Nephron (organoid): ENCODE data around the gene TNFRSF8.
A peak's percentile ranks its signal among the peaks of the same experiment; 100 is the strongest.

Experiments
- H3K27ac Mint-ChIP-seq, 3 experiments: 2 replicates each; pipeline ENCODE4 v1.8.0; 2020; ENCODE audit warnings: mixed read lengths in 3 of 3, mild to moderate bottlenecking in 2 of 3, moderate library complexity in 1 of 3
- H3K27me3 Mint-ChIP-seq: 2 replicates; pipeline ENCODE4 v1.8.0; 2021; ENCODE audit warnings: low read depth, mild to moderate bottlenecking, moderate library complexity, mixed read lengths
- H3K36me3 Mint-ChIP-seq: 2 replicates; pipeline ENCODE4 v1.8.0; 2020; ENCODE audit warnings: low read depth, mixed read lengths
- H3K4me1 Mint-ChIP-seq: 2 replicates; pipeline ENCODE4 v1.8.0; 2020; ENCODE audit warnings: mixed read lengths
- H3K4me3 Mint-ChIP-seq, 3 experiments: 2 replicates each; pipeline ENCODE4 v1.8.0; 2020; ENCODE audit warnings: mild to moderate bottlenecking in 3 of 3, mixed read lengths in 3 of 3, moderate library complexity in 2 of 3
- H3K9me3 Mint-ChIP-seq: 2 replicates; pipeline ENCODE4 v1.8.0; 2020; ENCODE audit warnings: mixed read lengths
- TF ChIP-seq, protein P1 (sequence below), 3 experiments: fragments of 200-600 bp; sonication (generic); IDR thresholded peaks; one replicate each; pipeline ENCODE4 v1.5.0; 2021; ENCODE audit warnings: antibody characterized with exemption in 3 of 3; ENCODE audit not compliant: unreplicated experiment in 3 of 3

Gene TNFRSF8

DNA sequence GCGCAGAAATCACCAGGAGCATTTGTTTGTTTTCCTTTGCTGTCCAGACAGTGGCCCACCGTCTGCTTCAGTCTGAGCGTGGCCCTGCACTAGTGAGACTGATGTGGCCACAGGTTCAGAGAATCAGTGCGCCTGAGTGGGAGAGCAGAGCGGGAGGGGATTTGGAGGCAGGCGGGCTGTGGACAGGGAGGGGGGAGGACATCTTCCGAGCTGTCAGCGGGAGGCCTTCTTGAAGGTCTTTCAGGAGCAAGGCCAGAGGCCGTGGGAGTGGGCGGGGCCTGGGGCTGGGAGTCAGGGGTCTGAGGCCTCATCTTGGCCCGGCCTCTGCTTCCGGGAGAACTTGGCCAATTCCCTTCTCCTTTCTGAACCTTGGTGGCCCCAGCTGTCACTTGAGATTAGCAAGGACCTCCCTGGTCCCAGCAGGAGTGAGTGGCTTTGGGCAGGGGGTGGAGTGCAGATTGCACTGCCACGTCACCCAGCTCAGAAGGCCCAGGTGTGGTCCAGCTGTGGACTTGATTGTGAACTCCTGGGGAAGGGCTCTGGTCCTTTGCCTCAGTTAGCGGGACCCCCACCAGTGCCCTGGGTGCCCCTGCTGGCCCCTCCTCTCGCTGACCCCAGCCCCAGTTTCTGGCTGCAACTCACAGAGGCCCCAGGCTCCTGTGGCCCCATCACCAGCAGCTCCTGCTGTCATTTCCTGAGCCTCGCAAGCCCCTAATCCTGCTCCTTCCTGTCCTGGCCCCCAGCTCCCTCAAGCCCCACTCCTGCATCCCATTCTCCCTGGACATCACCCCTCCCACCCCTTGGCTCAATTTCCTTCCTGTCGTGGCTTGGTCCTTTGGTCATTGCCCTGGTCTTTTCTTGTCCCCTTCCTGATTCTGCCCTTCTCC is 112.1 kb downstream of the TNFRSF8 start:
- TF ChIP-seq, protein P1, sequence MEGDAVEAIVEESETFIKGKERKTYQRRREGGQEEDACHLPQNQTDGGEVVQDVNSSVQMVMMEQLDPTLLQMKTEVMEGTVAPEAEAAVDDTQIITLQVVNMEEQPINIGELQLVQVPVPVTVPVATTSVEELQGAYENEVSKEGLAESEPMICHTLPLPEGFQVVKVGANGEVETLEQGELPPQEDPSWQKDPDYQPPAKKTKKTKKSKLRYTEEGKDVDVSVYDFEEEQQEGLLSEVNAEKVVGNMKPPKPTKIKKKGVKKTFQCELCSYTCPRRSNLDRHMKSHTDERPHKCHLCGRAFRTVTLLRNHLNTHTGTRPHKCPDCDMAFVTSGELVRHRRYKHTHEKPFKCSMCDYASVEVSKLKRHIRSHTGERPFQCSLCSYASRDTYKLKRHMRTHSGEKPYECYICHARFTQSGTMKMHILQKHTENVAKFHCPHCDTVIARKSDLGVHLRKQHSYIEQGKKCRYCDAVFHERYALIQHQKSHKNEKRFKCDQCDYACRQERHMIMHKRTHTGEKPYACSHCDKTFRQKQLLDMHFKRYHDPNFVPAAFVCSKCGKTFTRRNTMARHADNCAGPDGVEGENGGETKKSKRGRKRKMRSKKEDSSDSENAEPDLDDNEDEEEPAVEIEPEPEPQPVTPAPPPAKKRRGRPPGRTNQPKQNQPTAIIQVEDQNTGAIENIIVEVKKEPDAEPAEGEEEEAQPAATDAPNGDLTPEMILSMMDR (IDR thresholded peaks at IDR 0.05; ENCODE audit: unreplicated experiment in 3 of 3) = no peak
- Mint-ChIP-seq H3K4me1 (peaks cover 20% of the 10 kb centered on the region), H3K36me3 (no peaks in the 10 kb centered on the region), H3K4me3 (no peak overlapping the region), H3K27me3 (peaks cover 20% of the 10 kb centered on the region), H3K27ac (peak overlapping the region; percentile 76 to 80 (median 77)), H3K9me3 (no peaks in the 10 kb centered on the region)

DNA sequence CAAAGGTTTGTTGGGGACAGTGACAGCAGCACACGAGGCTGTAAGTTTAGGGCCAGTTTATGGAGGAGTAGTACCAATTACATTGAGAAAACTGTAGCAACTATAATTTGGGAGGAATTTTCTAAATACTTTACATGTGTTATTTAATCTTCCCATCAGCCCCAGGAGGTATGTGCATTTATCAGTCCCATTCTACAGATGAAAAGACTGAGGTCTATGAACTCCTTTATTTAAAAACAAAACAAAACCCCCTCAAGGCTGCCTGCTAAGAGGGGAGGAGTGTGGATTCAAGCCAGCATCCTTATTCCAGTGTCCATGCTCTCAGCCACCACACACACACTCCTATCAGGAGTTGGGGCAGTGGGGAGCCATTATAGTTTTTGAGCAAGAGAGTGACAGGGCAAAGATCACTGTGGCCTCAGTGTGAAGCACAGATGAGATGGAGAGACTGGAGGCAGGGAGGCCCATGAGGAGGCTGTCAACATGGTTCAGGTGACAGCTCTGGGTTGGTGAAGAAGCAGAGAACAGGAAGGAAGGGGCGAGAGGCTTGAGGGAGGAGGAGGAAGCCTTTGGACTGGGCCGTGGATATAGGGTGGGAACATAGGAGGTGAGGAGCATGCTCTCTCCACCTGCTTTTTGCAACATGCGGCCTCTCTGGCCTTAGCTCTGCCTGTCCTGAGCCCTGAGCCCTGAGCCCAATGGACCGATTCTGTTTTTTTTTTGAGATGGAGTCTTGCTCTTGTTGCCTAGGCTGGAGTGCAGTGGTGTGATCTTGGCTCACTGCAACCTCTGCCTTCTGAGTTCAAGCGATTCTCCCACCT is 113.4 kb downstream of the TNFRSF8 start:
- H3K36me3 Mint-ChIP-seq = no peaks in the 10 kb centered on the region
- TF ChIP-seq, protein P1 (IDR thresholded peaks at IDR 0.05; ENCODE audit: unreplicated experiment in 3 of 3) = no peak
- H3K4me1 Mint-ChIP-seq = peaks cover 20% of the 10 kb centered on the region
- peaks cover 20% of the 10 kb centered on the region for H3K27me3 Mint-ChIP-seq
- no peak overlapping the region for H3K4me3 Mint-ChIP-seq
- no peaks in the 10 kb centered on the region for H3K9me3 Mint-ChIP-seq
- no peak overlapping the region for H3K27ac Mint-ChIP-seq

DNA sequence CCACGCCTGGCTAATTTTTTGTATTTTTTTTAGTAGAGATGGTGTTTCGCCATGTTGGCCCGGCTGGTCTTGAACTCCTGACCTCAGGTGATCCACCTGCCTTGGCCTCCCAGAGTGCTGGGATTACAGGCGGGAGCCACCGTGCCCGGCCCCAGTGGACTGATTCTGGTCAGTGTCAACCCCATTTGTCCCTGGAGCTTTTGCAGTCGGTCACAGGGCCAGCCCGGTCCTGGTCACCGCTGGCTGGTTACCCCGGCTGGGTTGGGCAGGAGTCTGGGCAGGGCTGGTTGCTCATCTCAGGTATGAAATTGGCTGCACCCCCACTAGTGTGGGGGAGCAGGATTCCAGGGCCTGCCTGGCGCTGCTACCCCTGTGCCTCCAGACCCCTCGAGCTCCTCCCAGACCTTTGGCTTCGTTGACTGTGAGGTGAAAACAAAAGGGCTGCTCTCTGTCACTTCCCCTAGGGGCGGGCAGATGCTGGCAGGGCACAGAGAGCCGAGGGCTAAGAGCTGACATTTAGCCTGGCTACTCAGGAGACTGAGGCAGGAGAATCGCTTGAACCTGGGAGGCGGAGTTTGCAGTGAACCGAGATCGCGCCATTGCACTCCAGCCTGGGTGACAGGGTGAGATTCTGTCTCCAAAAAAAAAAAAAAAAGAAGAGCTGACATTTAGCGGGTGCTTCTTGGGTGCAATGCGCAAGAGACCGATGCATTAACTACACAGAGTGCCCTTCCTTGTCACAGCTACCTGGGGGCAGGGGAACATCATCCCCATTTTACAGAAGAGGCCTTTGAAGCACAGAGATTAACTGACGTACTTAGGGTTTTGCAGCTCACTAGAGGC is 114.3 kb downstream of the TNFRSF8 start:
- Mint-ChIP-seq H3K4me3 (no peak overlapping the region), H3K4me1 (peaks cover 20% of the 10 kb centered on the region), H3K9me3 (no peaks in the 10 kb centered on the region), H3K27ac (peak overlapping the region in 2 of 3 experiments; percentile 3 to 13), H3K36me3 (no peaks in the 10 kb centered on the region), H3K27me3 (peaks cover 23% of the 10 kb centered on the region)
- TF ChIP-seq, protein P1 (IDR thresholded peaks at IDR 0.05; ENCODE audit: unreplicated experiment in 3 of 3) = no peak

DNA sequence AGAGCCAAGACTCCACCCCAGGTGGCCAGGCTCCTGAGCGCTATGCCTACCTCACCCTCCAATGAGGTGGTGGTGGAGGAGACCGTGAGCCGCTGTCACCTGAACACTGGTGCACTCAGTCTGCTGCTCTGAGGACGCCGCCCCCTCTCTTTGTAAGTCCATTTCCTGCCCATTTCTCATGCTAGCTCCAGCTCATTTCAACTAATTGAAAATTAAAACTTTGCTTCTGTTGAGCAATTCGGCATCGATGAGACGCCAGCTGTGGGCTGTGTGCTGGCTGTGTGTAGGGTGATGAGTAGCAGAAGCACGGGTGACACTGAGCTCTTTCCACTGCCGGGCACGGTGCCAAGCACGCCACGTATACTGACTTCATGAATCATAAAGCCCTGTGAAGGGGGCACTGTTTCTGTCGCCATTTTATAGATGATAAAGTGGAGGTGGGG is 114.9 kb downstream of the TNFRSF8 start:
- Mint-ChIP-seq H3K27me3 (peaks cover 23% of the 10 kb centered on the region), H3K36me3 (no peaks in the 10 kb centered on the region), H3K9me3 (no peaks in the 10 kb centered on the region), H3K4me3 (no peak overlapping the region), H3K27ac (peak overlapping the region in 2 of 3 experiments; percentile 3 to 13), H3K4me1 (peaks cover 20% of the 10 kb centered on the region)
- TF ChIP-seq, protein P1 (IDR thresholded peaks at IDR 0.05; ENCODE audit: unreplicated experiment in 3 of 3) = no peak

DNA sequence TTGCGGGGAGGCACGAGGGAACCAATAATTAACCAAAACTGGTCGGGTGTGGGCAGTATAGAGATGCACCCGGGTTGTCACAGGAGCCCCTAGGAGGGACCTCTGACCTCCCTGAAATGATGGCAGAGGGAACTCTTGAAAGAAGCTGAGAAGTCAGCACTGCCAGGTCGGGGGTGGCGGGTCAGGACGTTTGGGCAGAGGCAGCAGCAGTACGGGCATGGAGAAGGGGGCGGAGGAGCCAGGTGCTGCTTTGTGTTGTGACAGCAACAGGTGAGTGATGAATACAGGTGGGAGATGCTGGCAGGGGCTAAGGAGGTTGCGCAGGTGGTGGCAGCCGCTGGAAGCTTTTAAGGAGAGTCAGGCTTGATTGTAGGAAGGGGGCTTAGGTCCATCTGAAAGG is 115.4 kb downstream of the TNFRSF8 start:
- Mint-ChIP-seq H3K9me3 (no peaks in the 10 kb centered on the region), H3K27ac (peak overlapping the region in 2 of 3 experiments; percentile 3 to 13), H3K4me3 (no peak overlapping the region), H3K36me3 (no peaks in the 10 kb centered on the region), H3K27me3 (peaks cover 23% of the 10 kb centered on the region), H3K4me1 (peaks cover 20% of the 10 kb centered on the region)
- TF ChIP-seq, protein P1 (IDR thresholded peaks at IDR 0.05; ENCODE audit: unreplicated experiment in 3 of 3) = no peak
